Measurements from ENCODE around the gene MYPOP.

DNA sequence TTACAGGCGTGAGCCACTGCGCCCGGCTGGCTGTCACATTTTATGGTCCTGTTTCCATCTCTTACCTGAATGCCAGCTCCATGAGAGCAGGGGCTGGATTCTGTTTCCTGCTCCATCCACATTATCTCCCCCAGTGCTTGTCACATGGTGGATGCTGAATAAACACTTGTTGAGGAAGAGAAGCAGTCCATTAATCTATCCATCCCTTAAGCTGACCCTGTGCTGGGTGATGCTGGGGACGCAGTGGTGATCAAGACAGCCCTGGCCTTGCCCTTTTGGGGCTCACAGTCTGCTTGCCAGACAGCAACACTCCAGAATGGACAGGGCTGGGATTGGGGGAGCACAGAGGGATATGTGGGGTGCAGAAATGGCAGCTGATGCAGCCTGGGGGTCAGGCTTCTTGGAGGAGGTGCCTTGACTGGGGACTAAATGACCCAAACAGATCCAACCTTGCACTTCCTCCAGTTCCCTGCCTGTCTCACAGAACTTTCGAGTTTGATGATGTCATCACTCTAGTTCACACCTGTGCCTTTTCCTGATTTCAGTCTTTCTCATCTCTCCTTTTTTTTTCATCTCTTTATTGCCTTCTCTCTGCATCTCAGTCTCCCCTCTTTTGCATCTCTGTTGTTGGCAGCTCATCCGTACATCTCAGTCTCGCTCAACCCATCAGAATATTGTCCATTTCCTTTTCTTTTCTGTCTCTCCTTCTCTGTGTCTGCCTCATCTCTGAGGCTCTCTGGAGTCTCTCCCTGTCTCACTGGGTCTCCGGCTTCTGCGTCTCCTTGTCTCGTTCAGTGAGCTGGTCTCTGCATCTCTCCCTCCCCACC is 21.1 kb downstream of the MYPOP start:
- TF ChIP-seq POLR2A (IDR thresholded peaks at IDR 0.05), result no peak
- TF ChIP-seq, protein P1, sequence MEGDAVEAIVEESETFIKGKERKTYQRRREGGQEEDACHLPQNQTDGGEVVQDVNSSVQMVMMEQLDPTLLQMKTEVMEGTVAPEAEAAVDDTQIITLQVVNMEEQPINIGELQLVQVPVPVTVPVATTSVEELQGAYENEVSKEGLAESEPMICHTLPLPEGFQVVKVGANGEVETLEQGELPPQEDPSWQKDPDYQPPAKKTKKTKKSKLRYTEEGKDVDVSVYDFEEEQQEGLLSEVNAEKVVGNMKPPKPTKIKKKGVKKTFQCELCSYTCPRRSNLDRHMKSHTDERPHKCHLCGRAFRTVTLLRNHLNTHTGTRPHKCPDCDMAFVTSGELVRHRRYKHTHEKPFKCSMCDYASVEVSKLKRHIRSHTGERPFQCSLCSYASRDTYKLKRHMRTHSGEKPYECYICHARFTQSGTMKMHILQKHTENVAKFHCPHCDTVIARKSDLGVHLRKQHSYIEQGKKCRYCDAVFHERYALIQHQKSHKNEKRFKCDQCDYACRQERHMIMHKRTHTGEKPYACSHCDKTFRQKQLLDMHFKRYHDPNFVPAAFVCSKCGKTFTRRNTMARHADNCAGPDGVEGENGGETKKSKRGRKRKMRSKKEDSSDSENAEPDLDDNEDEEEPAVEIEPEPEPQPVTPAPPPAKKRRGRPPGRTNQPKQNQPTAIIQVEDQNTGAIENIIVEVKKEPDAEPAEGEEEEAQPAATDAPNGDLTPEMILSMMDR (IDR thresholded peaks at IDR 0.05), result no peak

All from testis (tissue), 2 donors.